HepG2 (cell line): ENCODE data around the gene LRRC73. TPM values are rescaled to one million over a fixed set of nuclear protein-coding genes. Genes with fewer than 3 reads are reported as not detected.
A peak's percentile ranks its signal among the peaks of the same experiment; 100 is the strongest.

Source experiments
- ELF1 ChIP-seq: sonication (generic); formaldehyde crosslinking; IDR thresholded peaks from 2 replicates; pipeline ENCODE4 v1.4.0; 2020; ENCODE audit warnings: missing genetic modification reagents
- FOXA1 ChIP-seq, 2 experiments: fragments of 450-650 bp in 1 of 2; sonication (generic) in 1 of 2; formaldehyde crosslinking in 1 of 2; IDR thresholded peaks; 2 replicates each; pipeline versions ENCODE4 v1.4.0 to v1.6.1; 2016 to 2020; ENCODE audit warnings: missing genetic modification reagents in 1 of 2
- FOXO1 ChIP-seq: sonication (generic); formaldehyde crosslinking; IDR thresholded peaks from 2 replicates; pipeline ENCODE4 v1.4.0; 2020; ENCODE audit warnings: missing genetic modification reagents
- HMG20A ChIP-seq: IDR thresholded peaks from 2 replicates; pipeline ENCODE4 v1.6.1; 2016; ENCODE audit warnings: borderline replicate concordance
- HNF4A ChIP-seq: sonication (generic); formaldehyde crosslinking; IDR thresholded peaks from 2 replicates; pipeline ENCODE4 v1.4.0; 2020; ENCODE audit warnings: missing genetic modification reagents
- JUNB ChIP-seq: sonication (generic); formaldehyde crosslinking; IDR thresholded peaks from 2 replicates; pipeline ENCODE4 v1.8.0; 2022; ENCODE audit warnings: missing genetic modification reagents, mild to moderate bottlenecking, borderline replicate concordance
- KAT8 ChIP-seq: IDR thresholded peaks from 2 replicates; pipeline ENCODE4 v1.6.1; 2016; ENCODE audit warnings: missing genetic modification reagents, missing compliant biosample characterization
- NCOA5 ChIP-seq: sonication (generic); formaldehyde crosslinking; IDR thresholded peaks from 2 replicates; pipeline ENCODE4 v1.4.0; 2020; ENCODE audit warnings: missing genetic modification reagents
- NFATC3 ChIP-seq: sonication (generic); formaldehyde crosslinking; IDR thresholded peaks from 2 replicates; pipeline ENCODE4 v1.5.1; 2020; ENCODE audit warnings: mild to moderate bottlenecking, missing genetic modification reagents
- REXO4 ChIP-seq: sonication (generic); formaldehyde crosslinking; IDR thresholded peaks from 2 replicates; pipeline ENCODE4 v1.8.0; 2022; ENCODE audit warnings: missing genetic modification reagents, mild to moderate bottlenecking, borderline replicate concordance
- SOX13 ChIP-seq, 3 experiments: fragments of 450-650 bp in 1 of 3; sonication (generic) in 1 of 3; formaldehyde crosslinking in 1 of 3; IDR thresholded peaks in 2 of 3; conservative IDR thresholded peaks in 1 of 3; 2 replicates each; pipeline versions ENCODE4 v1.5.0 to v1.6.1; 2016 to 2020; ENCODE audit warnings: antibody characterized with exemption in 1 of 3, mild to moderate bottlenecking in 1 of 3, missing compliant biosample characterization in 1 of 3, missing genetic modification reagents in 1 of 3, moderate library complexity in 1 of 3
- SOX6 ChIP-seq, 2 experiments: fragments of 450-650 bp in 1 of 2; sonication (generic) in 1 of 2; formaldehyde crosslinking in 1 of 2; IDR thresholded peaks; 2 replicates each; pipeline versions ENCODE4 v1.4.0 to v1.6.1; 2017 to 2020; ENCODE audit warnings: antibody characterized with exemption in 1 of 2, mild to moderate bottlenecking in 1 of 2, missing genetic modification reagents in 1 of 2
- TBX3 ChIP-seq: fragments of 450-650 bp; IDR thresholded peaks from 2 replicates; pipeline ENCODE4 v1.6.1; 2017; ENCODE audit warnings: antibody characterized with exemption, mild to moderate bottlenecking, inconsistent platforms, borderline replicate concordance
- TFDP1 ChIP-seq: IDR thresholded peaks from 2 replicates; pipeline ENCODE4 v1.6.1; 2016; ENCODE audit warnings: missing compliant biosample characterization, missing genetic modification reagents, borderline replicate concordance
- XRCC5 ChIP-seq: fragments of 200-400 bp; formaldehyde crosslinking; optimal IDR thresholded peaks from 2 replicates; pipeline ENCODE3; 2017; ENCODE audit warnings: mild to moderate bottlenecking, low read length
- ZFP90 ChIP-seq: sonication (generic); formaldehyde crosslinking; IDR thresholded peaks from 2 replicates; pipeline ENCODE4 v1.8.0; 2022; ENCODE audit warnings: missing genetic modification reagents, mild to moderate bottlenecking, inconsistent platforms, borderline replicate concordance
- ZNF138 ChIP-seq: sonication (generic); formaldehyde crosslinking; IDR thresholded peaks from 2 replicates; pipeline ENCODE4 v1.5.0; 2020; ENCODE audit warnings: mild to moderate bottlenecking, low read depth, missing genetic modification reagents
- ZNF282 ChIP-seq: fragments of 450-650 bp; IDR thresholded peaks from 2 replicates; pipeline ENCODE4 v1.6.1; 2018; ENCODE audit not compliant: partially characterized antibody
- ZNF432 ChIP-seq: sonication (generic); formaldehyde crosslinking; IDR thresholded peaks from 2 replicates; pipeline ENCODE4 v1.5.0; 2020; ENCODE audit warnings: missing genetic modification reagents, mild to moderate bottlenecking, borderline replicate concordance
- ZNF510 ChIP-seq: sonication (generic); formaldehyde crosslinking; IDR thresholded peaks from 2 replicates; pipeline ENCODE4 v1.4.0; 2020; ENCODE audit warnings: low read depth, mild to moderate bottlenecking, missing genetic modification reagents
- ZNF562 ChIP-seq: sonication (generic); formaldehyde crosslinking; IDR thresholded peaks from 2 replicates; pipeline ENCODE4 v1.8.0; 2022; ENCODE audit warnings: missing genetic modification reagents, borderline replicate concordance
- ZNF564 ChIP-seq: sonication (generic); formaldehyde crosslinking; IDR thresholded peaks from 2 replicates; pipeline ENCODE4 v1.8.1; 2023; ENCODE audit warnings: mild to moderate bottlenecking, missing genetic modification reagents
- ZNF672 ChIP-seq: sonication (generic); formaldehyde crosslinking; IDR thresholded peaks from 2 replicates; pipeline ENCODE4 v1.8.1; 2022; ENCODE audit warnings: missing genetic modification reagents
- ZNF773 ChIP-seq: sonication (generic); formaldehyde crosslinking; IDR thresholded peaks from 2 replicates; pipeline ENCODE4 v1.4.0; 2020; ENCODE audit warnings: missing genetic modification reagents, borderline replicate concordance
- ZNF878 ChIP-seq: sonication (generic); formaldehyde crosslinking; IDR thresholded peaks from 2 replicates; pipeline ENCODE4 v1.8.1; 2023; ENCODE audit warnings: mild to moderate bottlenecking, missing genetic modification reagents, moderate library complexity
- polyA plus RNA-seq, 8 experiments: library from polyadenylated mRNA; depleted of rRNA in 3 of 8; stranded (reverse) in 7 of 8; unstranded in 1 of 8; fragments of >200 nt; fragmentation: Illumina TruSeq in 4 of 8; extraction: Trizol in 4 of 8; gene quantifications; 2 replicates each; pipeline versions ENCODE4 v1.2.1 to v1.2.3, GENCODE V29; 2011 to 2016; ENCODE audit warnings: low read depth in 4 of 8, missing spikeins in 1 of 8, mixed read lengths in 1 of 8; ENCODE audit not compliant: insufficient read depth in 1 of 8
- total RNA-seq, 5 experiments: library from RNA; depleted of rRNA; stranded (reverse); fragments of >200 nt; fragmentation: Illumina TruSeq; extraction: Trizol; gene quantifications; 2 replicates each; pipeline ENCODE4 v1.2.3, GENCODE V29; 2016; ENCODE audit warnings: low read depth in 1 of 5
- TF ChIP-seq, protein P1 (sequence below): IDR thresholded peaks from 2 replicates; pipeline ENCODE4 v1.6.1; 2016; ENCODE audit warnings: low read depth

Gene LRRC73
- total and polyA plus RNA-seq, 2 of the 13 experiments (the other 11 are each of a cell fraction or from before 2014, with no cell fraction given): 0.11 to 0.12 TPM

- no peak for TF ChIP-seq SOX6 (IDR thresholded peaks at IDR 0.05)
- peak; percentile 19; the same call in 1 of the 2 replicates for TF ChIP-seq SOX6 (CRISPR knock-in tag; IDR thresholded peaks at IDR 0.05)
- no peak for TF ChIP-seq HMG20A (CRISPR knock-in tag)
- TF ChIP-seq JUNB (CRISPR knock-in tag): no peak
- no peak for TF ChIP-seq ZNF510 (CRISPR knock-in tag)
- no peak for TF ChIP-seq ZNF432 (CRISPR knock-in tag)
- no peak for TF ChIP-seq ZNF562 (CRISPR knock-in tag)
- TF ChIP-seq, protein P1, sequence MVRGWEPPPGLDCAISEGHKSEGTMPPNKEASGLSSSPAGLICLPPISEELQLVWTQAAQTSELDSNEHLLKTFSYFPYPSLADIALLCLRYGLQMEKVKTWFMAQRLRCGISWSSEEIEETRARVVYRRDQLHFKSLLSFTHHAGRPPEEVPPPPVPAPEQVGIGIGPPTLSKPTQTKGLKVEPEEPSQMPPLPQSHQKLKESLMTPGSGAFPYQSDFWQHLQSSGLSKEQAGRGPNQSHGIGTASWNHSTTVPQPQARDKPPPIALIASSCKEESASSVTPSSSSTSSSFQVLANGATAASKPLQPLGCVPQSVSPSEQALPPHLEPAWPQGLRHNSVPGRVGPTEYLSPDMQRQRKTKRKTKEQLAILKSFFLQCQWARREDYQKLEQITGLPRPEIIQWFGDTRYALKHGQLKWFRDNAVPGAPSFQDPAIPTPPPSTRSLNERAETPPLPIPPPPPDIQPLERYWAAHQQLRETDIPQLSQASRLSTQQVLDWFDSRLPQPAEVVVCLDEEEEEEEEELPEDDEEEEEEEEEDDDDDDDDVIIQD (CRISPR knock-in tag): no peak
- no peak for TF ChIP-seq FOXA1 (IDR thresholded peaks at IDR 0.05)
- no peak for TF ChIP-seq FOXA1 (CRISPR knock-in tag; IDR thresholded peaks at IDR 0.05)
- no peak for TF ChIP-seq ZFP90
- TF ChIP-seq FOXO1 (CRISPR knock-in tag): no peak
- peak; percentile 80 for TF ChIP-seq HNF4A (CRISPR knock-in tag)
- no peak for TF ChIP-seq ELF1
- no peak for TF ChIP-seq XRCC5
- no peak for TF ChIP-seq REXO4 (CRISPR knock-in tag)
- 0 out of 2 replicates have a peak, but pooled peaks have one; percentile 23 for TF ChIP-seq ZNF564 (CRISPR knock-in tag)
- 0 out of 2 replicates have a peak, but pooled peaks have one; percentile 30 for TF ChIP-seq KAT8 (CRISPR knock-in tag)
- no peak for TF ChIP-seq ZNF672 (CRISPR knock-in tag)
- TF ChIP-seq TFDP1 (CRISPR knock-in tag): peak; percentile 70; the same call in 1 of the 2 replicates
- TF ChIP-seq SOX13 (IDR thresholded peaks at IDR 0.05): no peak
- no peak for TF ChIP-seq SOX13 (CRISPR knock-in tag; conservative IDR thresholded peaks at IDR 0.05 in 1 of 2, IDR thresholded peaks at IDR 0.05 in 1 of 2)
- no peak for TF ChIP-seq ZNF878 (CRISPR knock-in tag)
- TF ChIP-seq NCOA5: no peak
- TF ChIP-seq ZNF138 (CRISPR knock-in tag): no peak
- TF ChIP-seq ZNF773 (CRISPR knock-in tag): no peak
- TF ChIP-seq NFATC3 (CRISPR knock-in tag): no peak
- no peak for TF ChIP-seq TBX3
- no peak for TF ChIP-seq ZNF282
Measured at GRCh38 chr6:43509142-43509983, 783 bp downstream of the LRRC73 start (continued).
